GM12892 (cell line): ENCODE data around the gene MED29.

Source experiments
- POLR2A ChIP-seq: IDR thresholded peaks from 2 replicates; pipeline ENCODE4 v1.6.1; 2011; ENCODE audit warnings: low read depth, low read length, control low read depth
- POLR2AphosphoS5 ChIP-seq: IDR thresholded peaks from 2 replicates; pipeline ENCODE4 v1.6.1; 2011; ENCODE audit warnings: low read depth, low read length, control low read depth
- TAF1 ChIP-seq: IDR thresholded peaks from 2 replicates; pipeline ENCODE4 v1.6.1; 2011; ENCODE audit warnings: low read depth, mild to moderate bottlenecking, control low read depth, low read length, borderline replicate concordance

DNA sequence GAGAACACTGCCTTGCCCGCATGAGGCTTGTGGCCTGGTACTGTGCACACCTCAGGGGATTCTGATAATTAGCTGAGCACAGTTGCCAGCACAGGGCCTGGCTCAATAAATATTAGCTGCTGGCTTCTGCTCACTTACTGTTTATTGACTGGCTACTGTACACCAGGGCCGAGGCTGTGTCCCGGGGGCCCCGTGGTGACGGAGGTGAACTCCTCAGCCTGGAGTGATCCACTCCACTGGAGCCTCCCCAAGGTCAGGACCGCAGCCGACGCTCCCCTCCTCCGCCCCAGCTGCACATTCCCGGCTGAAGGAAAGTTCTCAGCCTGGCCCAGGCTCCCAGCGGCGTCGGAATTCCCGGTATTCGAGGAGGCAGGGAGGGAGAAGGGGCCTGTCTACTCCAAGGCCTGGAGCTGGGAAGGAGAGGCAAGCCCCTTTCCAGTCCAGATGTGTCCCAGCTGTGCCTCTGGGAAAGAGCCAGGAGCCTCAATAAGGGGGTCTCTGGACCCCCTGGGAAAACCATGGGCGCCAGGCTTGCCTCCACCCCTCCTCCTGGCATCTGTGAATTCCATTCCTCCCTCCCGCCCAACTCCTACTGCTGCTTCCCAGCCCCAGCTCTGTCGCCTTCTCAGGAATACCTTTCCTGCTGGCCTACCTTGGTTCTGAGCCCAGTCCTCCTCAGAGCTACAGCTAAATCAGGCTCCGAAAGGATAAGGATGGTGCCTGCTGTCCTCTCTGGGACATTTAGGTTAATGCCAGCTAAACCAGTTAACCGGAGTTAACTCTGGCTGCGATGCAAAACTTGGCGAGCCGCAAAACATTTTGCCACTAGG lies 37.3 kb downstream of the MED29 start:
- TF ChIP-seq POLR2A (no peak), POLR2AphosphoS5 (no peak), TAF1 (no peak)
